ENCODE results near the gene RHOB. TPM values are rescaled to one million over a fixed set of nuclear protein-coding genes. Genes with fewer than 3 reads are reported as not detected.
A peak's percentile ranks its signal among the peaks of the same experiment; 100 is the strongest.
"Not testable (repeated sequence)": the region's sequence is repeated elsewhere in the genome, so short reads cannot be mapped to it uniquely, and the experiment has no call there.

RHOB gene
- total RNA-seq, 2 donors from 2014 or later = 59.8 to 62.9 TPM

- Mint-ChIP-seq H3K27ac (no peak overlapping the region), H3K36me3 (ENCODE audit: low read depth) (peaks cover 6% of the 10 kb centered on the region), H3K4me3 (no peak overlapping the region), H3K27me3 (peaks cover 28% of the 10 kb centered on the region), H3K4me1 (peaks cover 4% of the 10 kb centered on the region)
- ATAC-seq = no peak
- no peaks in the 10 kb centered on the region for H3K9me3 ChIP-seq (ENCODE audit: control insufficient read depth, low read length, poor library complexity, severe bottlenecking)
- no peak for DNase-seq
Measured at GRCh38 chr2:20415511-20415918, 31.4 kb upstream of the RHOB start.

- ATAC-seq (no peak), DNase-seq (no peak)
- no peak overlapping the region for H3K4me3 Mint-ChIP-seq
- H3K4me1 Mint-ChIP-seq = peaks cover 2% of the 10 kb centered on the region
- H3K27me3 Mint-ChIP-seq = peaks cover 28% of the 10 kb centered on the region
- H3K36me3 Mint-ChIP-seq (ENCODE audit: low read depth) = peaks cover 6% of the 10 kb centered on the region
- no peaks in the 10 kb centered on the region for H3K9me3 ChIP-seq (ENCODE audit: control insufficient read depth, low read length, poor library complexity, severe bottlenecking)
- no peak overlapping the region for H3K27ac Mint-ChIP-seq
Measured at GRCh38 chr2:20416723-20417122, 30.2 kb upstream of the RHOB start.

GRCh38 chr2:20417230-20417821 lies 29.5 kb upstream of the RHOB start:
- not testable (repeated sequence) for ATAC-seq; H3K4me1 Mint-ChIP-seq; H3K36me3 Mint-ChIP-seq (ENCODE audit: low read depth); H3K27ac Mint-ChIP-seq; DNase-seq; H3K9me3 ChIP-seq (ENCODE audit: control insufficient read depth, low read length, poor library complexity, severe bottlenecking); H3K4me3 Mint-ChIP-seq
- peaks cover 24% of the 10 kb centered on the region for H3K27me3 Mint-ChIP-seq

- no peaks in the 10 kb centered on the region for H3K9me3 ChIP-seq (ENCODE audit: control insufficient read depth, low read length, poor library complexity, severe bottlenecking)
- DNase-seq (no peak), ATAC-seq (no peak)
- Mint-ChIP-seq H3K4me3 (no peak overlapping the region), H3K4me1 (peaks cover 2% of the 10 kb centered on the region), H3K27ac (no peak overlapping the region), H3K36me3 (ENCODE audit: low read depth) (peaks cover 6% of the 10 kb centered on the region), H3K27me3 (peaks cover 23% of the 10 kb centered on the region)
Measured at GRCh38 chr2:20418519-20418918, 28.4 kb upstream of the RHOB start.

GRCh38 chr2:20419007-20419576 lies 27.8 kb upstream of the RHOB start:
- peaks cover 23% of the 10 kb centered on the region for H3K27me3 Mint-ChIP-seq
- no peak for ATAC-seq
- H3K36me3 Mint-ChIP-seq (ENCODE audit: low read depth) = peaks cover 6% of the 10 kb centered on the region
- no peak for DNase-seq
- H3K4me3 Mint-ChIP-seq = no peak overlapping the region
- H3K9me3 ChIP-seq (ENCODE audit: control insufficient read depth, low read length, poor library complexity, severe bottlenecking) = no peaks in the 10 kb centered on the region
- H3K27ac Mint-ChIP-seq = no peak overlapping the region
- peaks cover 4% of the 10 kb centered on the region for H3K4me1 Mint-ChIP-seq

GRCh38 chr2:20419752-20420151 lies 27.1 kb upstream of the RHOB start:
- no peak overlapping the region for H3K4me3 Mint-ChIP-seq
- no peaks in the 10 kb centered on the region for H3K9me3 ChIP-seq (ENCODE audit: control insufficient read depth, low read length, poor library complexity, severe bottlenecking)
- DNase-seq = no peak
- peaks cover 20% of the 10 kb centered on the region for H3K27me3 Mint-ChIP-seq
- no peak for ATAC-seq
- H3K36me3 Mint-ChIP-seq (ENCODE audit: low read depth) = peaks cover 6% of the 10 kb centered on the region
- H3K27ac Mint-ChIP-seq = no peak overlapping the region
- peaks cover 6% of the 10 kb centered on the region for H3K4me1 Mint-ChIP-seq

- Mint-ChIP-seq H3K27ac (no peak overlapping the region), H3K36me3 (ENCODE audit: low read depth) (peaks cover 6% of the 10 kb centered on the region), H3K27me3 (peaks cover 12% of the 10 kb centered on the region), H3K4me1 (peaks cover 11% of the 10 kb centered on the region), H3K4me3 (no peak overlapping the region)
- no peaks in the 10 kb centered on the region for H3K9me3 ChIP-seq (ENCODE audit: control insufficient read depth, low read length, poor library complexity, severe bottlenecking)
- no peak for DNase-seq
- ATAC-seq = no peak
Measured at GRCh38 chr2:20421336-20421987, 25.4 kb upstream of the RHOB start.

GRCh38 chr2:20421988-20422370 lies 24.9 kb upstream of the RHOB start:
- no peak for DNase-seq
- H3K27ac Mint-ChIP-seq = peak overlapping the region; percentile 49
- no peak overlapping the region for H3K4me3 Mint-ChIP-seq
- no peaks in the 10 kb centered on the region for H3K9me3 ChIP-seq (ENCODE audit: control insufficient read depth, low read length, poor library complexity, severe bottlenecking)
- H3K27me3 Mint-ChIP-seq = peaks cover 10% of the 10 kb centered on the region
- peaks cover 6% of the 10 kb centered on the region for H3K36me3 Mint-ChIP-seq (ENCODE audit: low read depth)
- no peak for ATAC-seq
- peaks cover 11% of the 10 kb centered on the region for H3K4me1 Mint-ChIP-seq

GRCh38 chr2:20422402-20423271 lies 24.2 kb upstream of the RHOB start:
- peaks cover 11% of the 10 kb centered on the region for H3K4me1 Mint-ChIP-seq
- H3K9me3 ChIP-seq (ENCODE audit: control insufficient read depth, low read length, poor library complexity, severe bottlenecking) = no peaks in the 10 kb centered on the region
- DNase-seq (no peak), ATAC-seq (no peak)
- H3K36me3 Mint-ChIP-seq (ENCODE audit: low read depth) = peaks cover 6% of the 10 kb centered on the region
- H3K4me3 Mint-ChIP-seq = no peak overlapping the region
- peaks cover 10% of the 10 kb centered on the region for H3K27me3 Mint-ChIP-seq
- peak overlapping the region; percentile 71 for H3K27ac Mint-ChIP-seq

- H3K4me1 Mint-ChIP-seq = peaks cover 11% of the 10 kb centered on the region
- peaks cover 6% of the 10 kb centered on the region for H3K36me3 Mint-ChIP-seq (ENCODE audit: low read depth)
- H3K27ac Mint-ChIP-seq = peak overlapping the region; percentile 71
- peaks cover 10% of the 10 kb centered on the region for H3K27me3 Mint-ChIP-seq
- DNase-seq = no peak
- H3K9me3 ChIP-seq (ENCODE audit: control insufficient read depth, low read length, poor library complexity, severe bottlenecking) = no peaks in the 10 kb centered on the region
- H3K4me3 Mint-ChIP-seq = peak overlapping the region; percentile 25
- ATAC-seq = no peak
Measured at GRCh38 chr2:20423359-20423758, 23.5 kb upstream of the RHOB start.

GRCh38 chr2:20423847-20424246 lies 23.0 kb upstream of the RHOB start:
- H3K9me3 ChIP-seq (ENCODE audit: control insufficient read depth, low read length, poor library complexity, severe bottlenecking) = no peaks in the 10 kb centered on the region
- Mint-ChIP-seq H3K4me1 (peaks cover 11% of the 10 kb centered on the region), H3K27ac (peak overlapping the region; percentile 71), H3K27me3 (peaks cover 14% of the 10 kb centered on the region), H3K4me3 (peak overlapping the region; percentile 25), H3K36me3 (ENCODE audit: low read depth) (peaks cover 5% of the 10 kb centered on the region)
- no peak for DNase-seq
- no peak for ATAC-seq

GRCh38 chr2:20424300-20425290 lies 22.3 kb upstream of the RHOB start:
- peak overlapping the region; percentile 78 for H3K4me3 Mint-ChIP-seq
- peak overlapping the region; percentile 86 for H3K27ac Mint-ChIP-seq
- H3K9me3 ChIP-seq (ENCODE audit: control insufficient read depth, low read length, poor library complexity, severe bottlenecking) = no peaks in the 10 kb centered on the region
- ATAC-seq = peak; percentile 63
- no peak for DNase-seq
- peaks cover 4% of the 10 kb centered on the region for H3K36me3 Mint-ChIP-seq (ENCODE audit: low read depth)
- H3K27me3 Mint-ChIP-seq = peaks cover 16% of the 10 kb centered on the region
- peaks cover 15% of the 10 kb centered on the region for H3K4me1 Mint-ChIP-seq
